Calu3 (cell line): ENCODE results near the gene EFCAB6. TPM values are rescaled to one million over a fixed set of nuclear protein-coding genes. Genes with fewer than 3 reads are reported as not detected.

Experiments used
- BruUV-seq: library from RNA; stranded (reverse); fragments of 400-500 nt; replicated peaks from 2 replicates; lab custom pipeline; 2021; lab: Mats Ljungman, UMichigan
- CTCF ChIA-PET: fragments of 300-600 bp; sonication (Branson Sonifier 250); formaldehyde crosslinking; loops from one replicate; lab custom pipeline; 2022; ENCODE audit warnings: antibody characterized with exemption; lab: Charles Lee
- DNase-seq: peaks from one replicate; pipeline ENCODE4 v3.0.0; 2022
- H3K27ac Mint-ChIP-seq: one replicate; pipeline ENCODE4 v1.8.0; 2022; ENCODE audit warnings: mixed read lengths; ENCODE audit not compliant: unreplicated experiment
- H3K27me3 Mint-ChIP-seq: one replicate; pipeline ENCODE4 v1.8.0; 2022; ENCODE audit warnings: mixed read lengths; ENCODE audit not compliant: unreplicated experiment
- H3K36me3 Mint-ChIP-seq: one replicate; pipeline ENCODE4 v1.8.0; 2022; ENCODE audit warnings: mild to moderate bottlenecking, moderate library complexity, mixed read lengths; ENCODE audit not compliant: insufficient read depth, unreplicated experiment
- H3K4me1 Mint-ChIP-seq: one replicate; pipeline ENCODE4 v1.8.0; 2022; ENCODE audit warnings: mild to moderate bottlenecking, low read depth, mixed read lengths; ENCODE audit not compliant: unreplicated experiment
- H3K4me3 Mint-ChIP-seq: one replicate; pipeline ENCODE4 v1.8.0; 2022; ENCODE audit warnings: mild to moderate bottlenecking, low read depth, moderate library complexity, mixed read lengths; ENCODE audit not compliant: unreplicated experiment
- H3K9me3 Mint-ChIP-seq: one replicate; pipeline ENCODE4 v1.8.0; 2022; ENCODE audit warnings: low read depth, mixed read lengths; ENCODE audit not compliant: unreplicated experiment
- CTCF ChIP-seq: fragments of 200-600 bp; IDR thresholded peaks from one replicate; pipeline ENCODE4 v1.8.0; 2022; ENCODE audit warnings: antibody characterized with exemption; ENCODE audit not compliant: unreplicated experiment
- intact Hi-C: fragments of 100-400 bp; cut with micrococcal nuclease; formaldehyde crosslinking; loops from one replicate; pipeline ENCODE4 v1.10.0; 2022; ENCODE audit not compliant: unreplicated experiment
- total RNA-seq: library from RNA; stranded (reverse); gene quantifications from 2 replicates; pipeline ENCODE4 v1.2.3, GENCODE V29; 2022

Gene EFCAB6
- total RNA-seq, 1 experiment from 2014 or later: 2.2 TPM

DNA sequence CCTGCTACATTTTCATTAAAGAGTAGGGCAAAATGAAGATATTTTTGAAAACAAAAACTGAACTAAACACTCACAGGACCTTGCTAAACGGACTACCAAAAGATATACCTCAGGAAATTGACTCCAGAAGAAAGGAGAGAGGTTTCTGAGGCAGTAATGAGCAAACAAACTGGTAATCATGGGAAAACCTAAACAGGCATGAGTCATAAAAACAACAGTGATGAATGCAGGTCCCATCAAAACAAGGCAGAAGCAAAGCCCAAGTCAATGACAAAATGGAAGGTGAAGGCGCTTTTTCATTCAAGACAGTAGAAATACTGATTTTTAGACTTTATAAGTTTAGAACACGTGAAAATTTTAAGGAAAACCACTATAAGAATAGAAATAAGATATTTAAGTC is 104.5 kb downstream of the EFCAB6 start:
- no TSS peak for BruUV-seq
- Mint-ChIP-seq H3K4me3 (no peak overlapping the region), H3K36me3 (no peaks in the 10 kb centered on the region), H3K4me1 (no peaks in the 10 kb centered on the region), H3K9me3 (no peaks in the 10 kb centered on the region), H3K27me3 (no peaks in the 10 kb centered on the region), H3K27ac (no peak overlapping the region)
- CTCF ChIA-PET: interaction anchor here (0.7 kb wide), 1 partner anchor 1556 kb away, joined by 4 read pairs; no protein-coding TSS in a partner anchor
- DNase-seq: no peak
- no peak for TF ChIP-seq CTCF
- intact Hi-C loops: no loop called here

- CTCF ChIA-PET: no interaction called here
- no peak for TF ChIP-seq CTCF
- intact Hi-C loops: no loop called here
- Mint-ChIP-seq H3K9me3 (no peaks in the 10 kb centered on the region), H3K4me3 (no peak overlapping the region), H3K4me1 (no peaks in the 10 kb centered on the region), H3K27me3 (no peaks in the 10 kb centered on the region), H3K36me3 (no peaks in the 10 kb centered on the region), H3K27ac (no peak overlapping the region)
- BruUV-seq: no TSS peak
- DNase-seq: no peak
Measured at GRCh38 chr22:43706571-43707328, 105.4 kb downstream of the EFCAB6 start.

DNA sequence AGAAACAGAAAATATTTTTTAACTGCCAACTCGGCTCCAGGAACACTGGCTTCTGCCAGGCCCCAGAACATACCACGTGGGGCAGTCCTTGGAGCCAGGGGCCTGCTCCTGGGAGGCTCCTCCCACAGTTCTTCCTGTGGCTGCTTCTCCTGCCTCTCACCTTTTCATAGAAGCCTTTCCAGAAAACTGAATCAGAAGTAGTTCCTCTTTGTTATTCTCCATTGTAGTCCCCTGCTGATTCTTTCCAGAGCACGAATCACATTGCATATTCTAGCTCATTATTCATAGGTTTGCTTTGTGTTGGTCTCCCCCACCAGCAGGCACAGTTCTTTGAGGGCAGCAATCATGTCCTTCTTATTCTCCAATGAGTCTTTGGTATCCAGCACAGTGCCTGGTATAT is 106.0 kb downstream of the EFCAB6 start:
- no peaks in the 10 kb centered on the region for H3K27me3 Mint-ChIP-seq
- BruUV-seq: no TSS peak
- no peak for DNase-seq
- TF ChIP-seq CTCF: no peak
- intact Hi-C loops: no loop called here
- CTCF ChIA-PET: no interaction called here
- H3K27ac Mint-ChIP-seq: no peak overlapping the region
- H3K9me3 Mint-ChIP-seq: no peaks in the 10 kb centered on the region
- no peaks in the 10 kb centered on the region for H3K36me3 Mint-ChIP-seq
- no peak overlapping the region for H3K4me3 Mint-ChIP-seq
- no peaks in the 10 kb centered on the region for H3K4me1 Mint-ChIP-seq

DNA sequence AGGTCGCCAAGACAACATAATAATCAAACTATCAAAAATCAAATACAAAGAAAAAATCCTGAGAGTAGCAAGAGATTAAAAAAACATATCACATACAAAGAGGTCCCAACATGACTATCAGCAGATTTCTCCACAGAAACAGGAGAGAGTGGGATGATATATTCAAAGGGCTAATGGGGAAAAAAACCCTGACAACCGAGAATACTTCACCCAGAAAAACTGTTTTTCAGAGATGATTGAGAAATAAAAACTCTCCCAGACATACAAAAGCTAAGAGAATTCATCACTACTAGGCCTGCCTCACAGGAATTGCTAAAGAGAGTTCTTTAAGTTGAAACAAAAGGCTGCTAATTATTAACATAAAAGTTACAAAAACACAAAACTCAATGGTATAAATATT is 108.1 kb downstream of the EFCAB6 start:
- no TSS peak for BruUV-seq
- no peaks in the 10 kb centered on the region for H3K4me1 Mint-ChIP-seq
- CTCF ChIA-PET: no interaction called here
- intact Hi-C loops: no loop called here
- TF ChIP-seq CTCF: no peak
- no peaks in the 10 kb centered on the region for H3K36me3 Mint-ChIP-seq
- no peaks in the 10 kb centered on the region for H3K9me3 Mint-ChIP-seq
- H3K27me3 Mint-ChIP-seq: peaks cover 10% of the 10 kb centered on the region
- no peak for DNase-seq
- no peak overlapping the region for H3K4me3 Mint-ChIP-seq
- H3K27ac Mint-ChIP-seq: no peak overlapping the region
